ENCODE data around the gene LHFPL6.

LHFPL6 gene

GRCh38 chr13:39552246-39552645, 50.7 kb downstream of the LHFPL6 start:
- no peak for DNase-seq

DNA sequence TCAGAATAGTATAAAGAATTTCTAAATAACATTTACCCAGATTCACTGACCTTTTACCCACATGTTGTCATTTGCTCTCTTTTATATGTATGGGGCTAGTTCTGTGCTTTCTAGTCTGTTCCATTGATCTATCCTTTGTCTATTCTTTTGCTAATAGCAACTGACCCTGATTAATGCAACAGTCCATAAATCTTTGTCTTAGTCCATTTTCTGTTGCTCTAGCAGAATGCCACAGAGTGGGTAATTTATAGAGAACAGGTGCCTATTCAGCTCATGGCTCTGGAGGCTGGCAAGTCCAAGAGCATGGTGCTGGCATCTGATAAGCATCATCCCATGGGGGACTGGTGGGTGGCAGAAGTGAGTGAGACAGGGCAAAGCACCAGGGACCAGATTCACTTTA, 52.1 kb downstream of the LHFPL6 start:
- no peak for DNase-seq

DNA sequence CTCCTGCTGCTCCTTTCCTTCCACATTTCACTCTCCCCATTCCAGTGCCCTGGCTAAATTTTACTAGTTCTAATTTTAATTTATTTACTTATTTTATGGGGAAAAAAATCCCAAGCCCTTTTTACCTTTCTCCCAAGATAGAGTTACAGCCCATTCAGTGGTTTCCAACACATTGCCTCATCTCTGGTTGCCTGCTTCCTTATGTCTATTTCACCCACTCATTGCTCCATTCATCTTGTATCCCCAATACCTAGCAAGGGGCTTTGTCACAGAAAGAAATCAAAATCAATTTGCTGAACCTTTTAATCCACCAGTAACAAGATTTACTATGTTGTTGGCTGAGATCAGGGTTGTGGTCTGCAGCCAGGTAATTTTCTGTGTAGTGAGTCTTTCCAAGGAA, 55.9 kb downstream of the LHFPL6 start:
- DNase-seq, result no peak

DNA sequence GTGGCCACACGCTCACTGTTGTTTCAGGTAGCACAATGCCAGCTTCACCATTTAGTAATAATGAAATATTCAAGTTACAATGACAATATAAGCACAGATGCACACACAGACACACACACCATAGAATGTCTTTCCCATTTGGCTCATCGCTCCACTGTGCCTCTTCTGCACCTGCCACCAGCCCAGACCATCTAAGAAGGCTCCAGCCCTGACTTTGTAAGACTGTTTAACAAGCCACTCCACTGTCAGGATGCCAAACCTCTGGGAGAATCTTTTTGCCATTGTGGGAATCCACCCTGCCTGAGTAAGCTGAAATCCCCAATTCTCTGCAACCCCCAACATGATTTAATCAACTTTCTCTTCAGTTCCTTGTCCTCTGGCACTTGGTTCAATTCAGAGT, 60.6 kb downstream of the LHFPL6 start:
- DNase-seq, result no peak

GRCh38 chr13:39540929-39541605, 61.9 kb downstream of the LHFPL6 start:
- no peak for DNase-seq

- peak; percentile 95 for DNase-seq
Measured at GRCh38 chr13:39538816-39539790, 63.9 kb downstream of the LHFPL6 start.

- DNase-seq, result no peak
Measured at GRCh38 chr13:39536906-39537305, 66.1 kb downstream of the LHFPL6 start.

DNA sequence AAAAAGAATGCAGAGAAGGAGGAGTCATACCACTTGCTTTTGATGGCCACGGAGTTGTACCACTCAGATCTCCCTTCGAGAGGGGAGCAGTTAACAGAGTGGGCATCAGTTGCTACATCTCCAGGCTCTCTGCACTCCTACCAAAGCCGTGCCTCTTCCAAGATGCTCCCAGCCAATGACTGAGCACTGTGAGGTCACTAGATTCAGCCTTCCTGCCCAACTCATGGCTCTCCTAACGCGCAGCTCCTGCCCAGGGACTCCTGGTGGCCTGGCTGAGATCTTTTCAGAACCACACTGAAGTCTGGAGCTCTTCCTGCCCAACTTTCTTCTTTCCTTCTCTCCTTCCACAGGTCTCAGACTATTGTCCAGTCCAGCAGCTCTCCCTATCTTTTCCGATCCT, 66.7 kb downstream of the LHFPL6 start:
- peak; percentile 21 for DNase-seq

DNA sequence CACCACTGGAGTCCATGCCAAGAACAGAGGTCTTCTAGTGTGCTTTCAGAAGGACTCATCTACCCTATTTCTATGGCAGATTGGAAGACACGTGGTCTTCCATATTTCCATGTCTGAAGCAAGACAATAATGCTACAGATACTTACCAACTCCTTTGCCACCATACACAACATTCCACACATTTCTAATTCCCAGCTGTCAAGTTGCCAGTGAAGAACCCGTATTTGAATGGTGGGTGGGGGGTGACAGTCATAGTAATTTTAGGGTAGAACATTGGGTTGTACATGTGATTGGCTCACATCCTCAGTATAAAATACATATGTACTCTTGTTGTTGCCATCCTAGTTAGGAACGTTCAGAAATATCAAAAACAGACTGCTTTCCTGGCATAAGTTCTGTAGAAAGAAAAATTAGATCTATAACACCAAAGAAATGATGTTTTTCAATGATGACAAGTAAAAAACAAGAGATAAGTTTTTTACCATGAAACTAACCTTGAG, 69.3 kb downstream of the LHFPL6 start:
- DNase-seq, result no peak

GRCh38 chr13:39531646-39532045, 71.3 kb downstream of the LHFPL6 start:
- no peak for DNase-seq

- DNase-seq, result no peak
Measured at GRCh38 chr13:39530916-39531315, 72.1 kb downstream of the LHFPL6 start.

GRCh38 chr13:39528661-39528980, 74.4 kb downstream of the LHFPL6 start:
- no peak for DNase-seq

DNA sequence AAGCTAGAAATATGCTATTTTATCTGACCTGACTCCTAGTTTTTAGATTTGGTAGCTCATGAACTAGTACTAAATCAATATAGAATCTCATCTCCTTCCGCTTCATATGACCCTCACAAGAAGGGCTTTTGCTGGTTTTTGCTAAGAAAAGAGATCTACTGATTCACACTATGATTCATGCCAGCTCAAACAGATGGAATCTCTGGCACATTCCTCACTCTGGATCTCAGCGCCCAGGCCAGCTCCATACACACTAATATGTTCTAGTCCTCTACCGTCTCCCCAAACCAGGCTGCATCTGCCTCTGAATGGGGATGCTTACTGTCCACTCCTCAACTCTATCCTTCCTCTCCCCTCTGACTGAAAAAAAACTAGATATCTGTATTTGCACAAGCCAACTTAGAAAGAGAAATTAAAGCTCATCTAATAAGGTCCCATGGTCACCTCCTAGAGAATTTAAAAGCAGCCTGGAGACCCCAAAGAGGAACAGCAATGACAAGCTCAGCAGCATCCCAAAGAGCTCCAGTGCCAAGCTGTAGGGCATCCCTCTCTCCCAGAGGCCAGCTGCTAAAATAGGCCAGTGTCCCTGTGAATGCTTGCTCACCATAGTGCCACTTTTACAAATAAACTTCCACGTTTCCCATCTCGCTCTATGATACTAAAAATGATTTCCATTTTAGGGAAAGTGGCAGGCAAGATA, 74.9 kb downstream of the LHFPL6 start:
- no peak for DNase-seq

- DNase-seq, result no peak
Measured at GRCh38 chr13:39527301-39527700, 75.7 kb downstream of the LHFPL6 start.

DNA sequence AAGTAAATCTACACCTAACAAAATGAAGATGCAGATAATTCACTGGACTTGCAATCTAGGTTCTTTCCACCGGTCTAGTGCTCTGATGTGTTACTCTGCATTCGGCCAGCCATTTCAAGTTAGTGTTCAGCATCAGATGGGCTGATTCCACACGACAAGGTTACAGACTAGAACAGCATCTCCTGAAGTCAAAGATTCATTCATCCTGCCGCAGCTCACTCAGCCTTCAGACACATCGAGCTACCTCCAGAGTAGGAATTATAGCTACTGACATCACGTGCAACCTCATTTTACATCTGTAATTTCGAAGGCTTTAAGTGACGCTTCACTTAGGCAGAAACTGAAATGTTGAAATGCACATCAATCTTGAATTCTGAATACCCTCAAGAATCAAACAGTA, 76.5 kb downstream of the LHFPL6 start:
- DNase-seq, result no peak

DNA sequence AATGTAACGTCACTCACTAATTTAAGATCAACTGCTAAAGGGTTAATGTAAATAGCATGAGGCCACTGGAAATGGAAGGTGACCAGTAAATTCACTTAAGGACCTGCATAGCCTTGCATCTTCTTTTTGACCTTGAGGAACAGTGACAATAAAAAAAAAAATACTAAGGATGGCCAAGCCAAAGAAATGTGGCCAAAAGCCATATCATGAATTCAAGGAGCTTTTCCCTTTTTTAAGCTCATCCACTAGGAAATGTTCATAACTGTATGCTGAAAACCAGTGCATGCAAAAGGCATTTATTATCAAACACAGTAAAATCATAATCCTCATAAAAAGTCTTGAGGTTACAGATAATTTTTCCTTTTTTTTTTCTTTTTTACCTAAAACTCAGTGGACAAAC, 77.5 kb downstream of the LHFPL6 start:
- DNase-seq, result no peak

DNA sequence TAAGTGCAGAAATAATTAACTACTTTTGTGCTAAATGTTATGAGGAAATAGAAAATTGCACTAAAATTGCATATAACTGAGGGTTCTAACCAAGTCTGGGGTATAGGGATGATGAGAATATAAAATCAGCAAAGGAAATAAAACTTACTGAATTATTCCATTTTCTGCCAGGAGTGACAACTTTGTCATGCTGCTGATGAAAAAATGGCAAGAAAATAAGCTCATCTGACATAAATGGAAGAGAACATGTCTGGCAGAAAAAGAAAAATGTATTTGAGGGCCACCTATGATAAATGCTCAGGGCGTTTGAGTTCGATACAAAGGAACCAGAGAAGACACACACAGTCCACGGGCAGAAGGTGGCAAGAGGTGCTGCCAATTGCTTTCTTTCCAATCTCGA, 78.2 kb downstream of the LHFPL6 start:
- DNase-seq, result no peak

DNA sequence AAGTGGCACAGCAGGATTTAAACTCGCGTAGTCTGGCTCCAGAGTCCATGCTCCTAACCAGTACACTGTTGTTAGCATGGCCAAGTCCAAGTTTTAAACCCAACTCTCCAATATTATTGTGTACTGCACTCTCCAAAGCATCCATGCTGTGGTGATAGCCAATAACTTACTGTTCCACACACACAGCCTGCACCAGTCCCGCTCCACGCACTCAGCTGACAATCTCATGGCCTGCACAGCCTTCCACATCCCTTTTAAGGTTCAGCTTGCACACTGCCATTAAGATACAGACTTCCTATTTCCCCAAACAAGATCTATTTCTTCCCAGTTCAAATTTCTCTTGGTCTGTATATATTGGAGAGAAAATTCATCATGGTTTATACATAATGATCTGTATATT, 80.7 kb downstream of the LHFPL6 start:
- DNase-seq, result no peak

DNA sequence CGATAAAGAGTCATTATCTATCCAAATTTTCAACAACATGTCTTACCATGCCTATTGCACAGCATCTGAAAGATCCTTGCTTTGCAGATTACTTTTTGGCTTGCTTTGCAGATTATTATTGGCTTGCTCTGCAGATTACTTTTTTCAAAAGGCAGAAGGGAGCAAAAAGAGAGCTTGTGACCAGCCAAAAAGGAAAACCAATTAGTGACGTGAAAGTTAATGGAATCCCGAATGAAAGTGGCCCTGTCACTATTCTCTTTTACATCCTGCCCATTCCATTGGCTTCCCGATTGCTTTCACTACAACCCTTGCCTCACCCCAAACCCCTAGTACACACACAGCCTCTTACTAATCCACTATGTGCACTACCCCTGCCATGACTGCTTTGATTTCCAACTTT, 81.3 kb downstream of the LHFPL6 start:
- DNase-seq, result no peak

DNA sequence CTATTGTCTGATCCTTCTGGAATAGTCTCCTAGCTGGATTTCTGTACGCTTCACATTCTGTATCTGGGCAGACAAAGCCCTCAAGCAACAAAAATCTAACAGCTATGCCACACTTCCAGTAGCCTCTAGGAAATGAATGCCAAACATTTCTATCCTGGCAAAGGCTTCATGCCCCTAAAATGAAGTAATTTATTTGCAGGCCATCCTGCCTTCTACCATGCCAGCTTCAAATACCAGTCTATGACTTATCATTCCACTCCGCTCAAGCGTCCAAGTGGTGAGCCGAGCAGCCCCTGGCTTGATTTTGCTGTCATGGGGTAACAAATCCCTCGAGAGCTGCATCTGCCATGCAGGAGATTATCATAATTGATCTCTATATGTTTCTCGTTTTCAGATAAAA, 86.9 kb downstream of the LHFPL6 start:
- DNase-seq, result no peak

GRCh38 chr13:39515224-39515714, 87.7 kb downstream of the LHFPL6 start:
- DNase-seq, result no peak

GRCh38 chr13:39512687-39513086, 90.3 kb downstream of the LHFPL6 start:
- DNase-seq, result no peak

GRCh38 chr13:39510316-39510695, 92.7 kb downstream of the LHFPL6 start:
- DNase-seq, result peak; percentile 5
